Thyroid gland (tissue), 4 donors: ENCODE data around the gene GALNT18. TPM values are rescaled to one million over a fixed set of nuclear protein-coding genes. Genes with fewer than 3 reads are reported as not detected.

Experiments used
- DNase-seq, 2 donors: peaks; one replicate each; pipeline ENCODE4 v3.0.0-alpha.2; 2019
- H3K27ac ChIP-seq, 3 donors: fragments of 200-600 bp; sonication (generic); 1 replicate in 2 of 3; 2 replicates in 1 of 3; pipeline ENCODE4 v1.5.1; 2016 to 2019; ENCODE audit warnings: mild to moderate bottlenecking in 1 of 3, moderate library complexity in 1 of 3
- H3K27me3 ChIP-seq: fragments of 200-600 bp; sonication (generic); one replicate; pipeline ENCODE4 v1.5.1; 2019
- H3K36me3 ChIP-seq, 2 donors: fragments of 200-600 bp; sonication (generic); one replicate each; pipeline ENCODE4 v1.5.1; 2016 to 2019
- H3K4me1 ChIP-seq, 2 donors: fragments of 200-600 bp; sonication (generic); one replicate each; pipeline ENCODE4 v1.5.1; 2017 to 2019
- H3K4me3 ChIP-seq, 3 donors: fragments of 200-600 bp; sonication (generic); replicated peaks in 1 of 3; 1 replicate in 2 of 3; 2 replicates in 1 of 3; pipeline ENCODE4 v1.5.1; 2016; ENCODE audit warnings: mild to moderate bottlenecking in 1 of 3
- H3K9me3 ChIP-seq: fragments of 200-600 bp; sonication (generic); one replicate; pipeline ENCODE4 v1.5.1; 2017
- POLR2A ChIP-seq, 2 donors: fragments of 450-650 bp; IDR thresholded peaks; one replicate each; pipeline ENCODE4 v1.6.1; 2017; ENCODE audit warnings: antibody characterized with exemption in 2 of 2, mild to moderate bottlenecking in 2 of 2, moderate library complexity in 1 of 2
- WGBS, 2 donors: methylation state at CpG; one replicate each; pipeline ENCODE4 v1.1.5; 2017; 5-methylcytosine and 5-hydroxymethylcytosine counted together
- intact Hi-C: fragments of 100-400 bp; cut with DNase I; formaldehyde crosslinking; loops from one replicate; pipeline ENCODE4 v1.15.1; 2023
- total RNA-seq, 4 donors: library from RNA; depleted of rRNA; stranded (reverse); fragments of >200 nt; gene quantifications; one replicate each; pipeline ENCODE4 v1.2.3, GENCODE V29; 2016
- TF ChIP-seq, protein P1 (sequence below), 6 experiments: fragments of 200-600 bp in 3 of 6; fragments of 450-650 bp in 3 of 6; sonication (generic) in 3 of 6; IDR thresholded peaks; one replicate each; pipeline ENCODE4 v1.5.1; 2016 to 2019; ENCODE audit warnings: antibody characterized with exemption in 6 of 6, mild to moderate bottlenecking in 2 of 6, inconsistent platforms in 1 of 6, moderate library complexity in 1 of 6

GALNT18 gene
- total RNA-seq, 4 donors from 2014 or later, result 60.7 to 93.8 (median 87.5) TPM

DNA sequence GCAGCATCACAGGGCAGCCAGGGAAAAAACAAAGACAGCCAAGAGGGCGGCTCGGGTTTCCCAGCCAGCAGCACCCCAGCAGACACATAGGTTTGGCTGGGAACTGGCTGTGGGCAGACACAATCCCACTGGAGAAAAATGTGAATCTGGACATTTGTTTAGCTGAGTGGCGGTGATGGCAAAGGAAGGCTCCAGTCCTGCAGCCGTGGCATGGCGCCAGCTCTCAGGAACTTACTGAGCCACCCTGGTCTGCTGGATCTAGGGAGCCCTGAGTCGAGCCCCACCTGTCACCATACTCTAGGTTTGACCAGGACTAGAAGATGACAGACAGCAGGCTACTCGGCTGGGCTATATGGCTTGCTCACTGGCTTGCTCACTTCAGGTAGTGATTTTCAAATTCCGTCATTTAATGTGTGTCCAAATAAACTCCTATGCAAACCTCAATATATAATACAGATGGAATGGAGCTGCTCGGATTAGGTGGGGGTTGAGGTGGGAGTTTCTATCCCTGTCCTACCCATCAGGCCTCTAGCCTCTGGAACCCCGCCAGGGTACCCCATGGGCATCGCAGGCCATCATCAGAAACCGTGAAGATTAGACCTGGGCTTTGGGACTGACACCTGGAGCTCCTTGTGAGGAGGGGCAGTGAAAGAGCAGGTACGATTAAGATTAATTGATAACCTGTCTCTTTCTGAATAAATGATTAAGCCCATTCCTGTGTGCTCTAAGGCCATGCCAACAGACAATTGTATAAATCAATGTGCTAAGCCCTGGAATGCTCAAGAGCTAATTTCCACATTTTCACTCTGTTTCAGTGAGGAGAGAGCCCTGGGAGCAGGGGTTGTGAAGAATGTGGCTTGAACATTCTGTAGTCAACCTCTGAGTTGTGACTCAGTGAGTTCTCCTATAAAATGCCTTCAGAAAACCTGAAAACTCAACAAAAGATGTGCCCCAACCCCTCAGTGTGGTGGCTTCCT is 42.5 kb downstream of the GALNT18 start:
- Histone ChIP-seq H3K36me3 (no peaks in the 10 kb centered on the region), H3K27ac (peak overlapping the region in 1 of 3 donors; percentile 1), H3K9me3 (no peaks in the 10 kb centered on the region), H3K4me3 (no peak overlapping the region), H3K27me3 (no peaks in the 10 kb centered on the region), H3K4me1 (peaks cover 15 to 55% of the 10 kb centered on the region in 2 donors)
- 77% methylated on average over 10 to 13 of the region's 13 CpGs for WGBS, 2 donors
- intact Hi-C loops, result no loop called here
- DNase-seq, result peak; percentile 62 to 65
- no peak for TF ChIP-seq POLR2A (IDR thresholded peaks at IDR 0.05)

DNA sequence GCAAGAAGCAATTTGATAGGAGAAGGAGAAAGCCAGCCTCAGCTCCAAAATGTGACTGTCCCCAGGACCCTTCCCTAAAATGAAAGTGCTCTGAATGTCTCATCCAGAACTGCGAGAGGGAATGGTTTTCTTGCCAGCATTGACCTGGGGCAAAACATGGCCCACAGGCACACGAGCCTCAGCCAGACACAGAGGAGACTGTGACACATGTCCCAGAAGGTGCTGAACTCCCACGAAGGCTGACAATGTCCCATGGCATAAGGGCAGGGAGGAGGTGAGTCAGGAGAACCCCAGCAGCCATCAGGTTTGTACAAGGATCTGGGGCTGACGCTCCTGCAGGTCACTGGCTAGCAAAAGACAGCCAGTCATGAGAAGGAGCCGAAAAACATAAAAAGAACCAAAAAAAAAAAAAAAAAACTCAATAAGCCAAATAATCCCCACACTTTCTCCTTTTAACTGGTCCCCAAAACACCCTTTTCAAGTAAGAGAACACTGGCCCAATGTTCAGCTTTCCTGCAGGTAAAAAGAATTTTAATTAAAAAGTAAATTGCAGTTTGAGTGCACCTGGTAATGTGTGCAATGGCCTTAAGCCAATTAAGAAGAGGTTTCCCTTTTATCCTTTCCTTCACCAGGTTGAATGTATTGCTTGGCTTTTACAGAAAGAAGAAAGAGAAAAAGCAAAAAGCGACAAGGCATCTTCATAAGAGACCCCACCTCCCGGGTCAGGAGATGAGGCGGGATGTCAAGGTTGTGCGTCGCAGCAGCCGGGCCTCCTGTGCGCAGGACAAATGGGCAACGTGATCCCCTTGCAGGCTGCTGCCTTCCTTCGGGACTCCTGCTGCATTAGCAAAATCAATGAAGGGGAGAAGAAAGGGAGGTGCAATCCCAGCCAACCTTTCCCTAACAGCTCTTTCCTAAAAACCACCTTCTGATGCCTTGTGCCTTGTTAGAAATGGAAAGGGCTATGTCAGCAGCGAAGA is 43.6 kb downstream of the GALNT18 start:
- no peaks in the 10 kb centered on the region for H3K36me3 ChIP-seq
- no peak overlapping the region for H3K4me3 ChIP-seq
- H3K4me1 ChIP-seq, result peaks cover 15 to 46% of the 10 kb centered on the region in 2 donors
- intact Hi-C loops, result no loop called here
- TF ChIP-seq, protein P1, sequence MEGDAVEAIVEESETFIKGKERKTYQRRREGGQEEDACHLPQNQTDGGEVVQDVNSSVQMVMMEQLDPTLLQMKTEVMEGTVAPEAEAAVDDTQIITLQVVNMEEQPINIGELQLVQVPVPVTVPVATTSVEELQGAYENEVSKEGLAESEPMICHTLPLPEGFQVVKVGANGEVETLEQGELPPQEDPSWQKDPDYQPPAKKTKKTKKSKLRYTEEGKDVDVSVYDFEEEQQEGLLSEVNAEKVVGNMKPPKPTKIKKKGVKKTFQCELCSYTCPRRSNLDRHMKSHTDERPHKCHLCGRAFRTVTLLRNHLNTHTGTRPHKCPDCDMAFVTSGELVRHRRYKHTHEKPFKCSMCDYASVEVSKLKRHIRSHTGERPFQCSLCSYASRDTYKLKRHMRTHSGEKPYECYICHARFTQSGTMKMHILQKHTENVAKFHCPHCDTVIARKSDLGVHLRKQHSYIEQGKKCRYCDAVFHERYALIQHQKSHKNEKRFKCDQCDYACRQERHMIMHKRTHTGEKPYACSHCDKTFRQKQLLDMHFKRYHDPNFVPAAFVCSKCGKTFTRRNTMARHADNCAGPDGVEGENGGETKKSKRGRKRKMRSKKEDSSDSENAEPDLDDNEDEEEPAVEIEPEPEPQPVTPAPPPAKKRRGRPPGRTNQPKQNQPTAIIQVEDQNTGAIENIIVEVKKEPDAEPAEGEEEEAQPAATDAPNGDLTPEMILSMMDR (IDR thresholded peaks at IDR 0.05), result no peak
- no peak for TF ChIP-seq POLR2A (IDR thresholded peaks at IDR 0.05)
- peak overlapping the region in 1 of 3 donors; percentile 33 for H3K27ac ChIP-seq
- WGBS, 2 donors, result 79 to 80% methylated on average over 15 of the region's 15 CpGs
- H3K27me3 ChIP-seq, result no peaks in the 10 kb centered on the region
- no peak for DNase-seq
- no peaks in the 10 kb centered on the region for H3K9me3 ChIP-seq

DNA sequence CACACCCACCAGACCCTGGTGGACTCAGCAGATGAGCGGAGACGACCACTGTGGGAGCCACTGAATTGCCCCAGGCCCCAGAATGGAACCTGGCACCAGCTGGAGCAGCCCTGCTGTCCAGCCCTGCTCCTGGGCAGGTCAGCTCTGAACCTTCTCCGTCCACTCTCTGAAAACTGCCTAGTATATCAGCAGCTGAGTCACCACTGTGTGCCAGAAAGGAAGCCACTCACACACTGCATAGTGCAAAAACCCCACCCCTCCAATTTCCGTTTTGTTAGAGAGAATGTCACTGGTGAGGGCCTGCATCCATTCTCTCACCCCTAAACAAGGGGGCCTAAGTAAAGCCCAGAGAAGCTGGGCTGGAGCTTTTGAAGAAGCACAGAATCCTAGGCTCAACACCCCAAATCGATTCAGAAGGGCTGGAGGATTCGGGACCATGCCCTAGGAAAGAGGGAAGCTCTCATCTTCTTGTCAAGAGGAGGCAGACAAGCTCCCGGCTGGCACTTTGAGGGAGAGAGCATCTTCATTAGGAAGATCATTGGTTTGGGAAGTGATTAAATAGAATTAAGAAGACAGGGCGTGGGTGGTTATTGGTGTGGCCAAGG is 44.5 kb downstream of the GALNT18 start:
- no peak for TF ChIP-seq POLR2A (IDR thresholded peaks at IDR 0.05)
- TF ChIP-seq, protein P1 (IDR thresholded peaks at IDR 0.05), result no peak
- no peak overlapping the region for H3K4me3 ChIP-seq
- no peaks in the 10 kb centered on the region for H3K36me3 ChIP-seq
- DNase-seq, result no peak
- no peaks in the 10 kb centered on the region for H3K27me3 ChIP-seq
- WGBS, 2 donors, result 66 to 85% methylated on average over 8 of the region's 8 CpGs
- H3K27ac ChIP-seq, result peak overlapping the region in 1 of 3 donors; percentile 33
- H3K4me1 ChIP-seq, result peaks cover 15 to 41% of the 10 kb centered on the region in 2 donors
- H3K9me3 ChIP-seq, result no peaks in the 10 kb centered on the region
- intact Hi-C loops, result no loop called here

DNA sequence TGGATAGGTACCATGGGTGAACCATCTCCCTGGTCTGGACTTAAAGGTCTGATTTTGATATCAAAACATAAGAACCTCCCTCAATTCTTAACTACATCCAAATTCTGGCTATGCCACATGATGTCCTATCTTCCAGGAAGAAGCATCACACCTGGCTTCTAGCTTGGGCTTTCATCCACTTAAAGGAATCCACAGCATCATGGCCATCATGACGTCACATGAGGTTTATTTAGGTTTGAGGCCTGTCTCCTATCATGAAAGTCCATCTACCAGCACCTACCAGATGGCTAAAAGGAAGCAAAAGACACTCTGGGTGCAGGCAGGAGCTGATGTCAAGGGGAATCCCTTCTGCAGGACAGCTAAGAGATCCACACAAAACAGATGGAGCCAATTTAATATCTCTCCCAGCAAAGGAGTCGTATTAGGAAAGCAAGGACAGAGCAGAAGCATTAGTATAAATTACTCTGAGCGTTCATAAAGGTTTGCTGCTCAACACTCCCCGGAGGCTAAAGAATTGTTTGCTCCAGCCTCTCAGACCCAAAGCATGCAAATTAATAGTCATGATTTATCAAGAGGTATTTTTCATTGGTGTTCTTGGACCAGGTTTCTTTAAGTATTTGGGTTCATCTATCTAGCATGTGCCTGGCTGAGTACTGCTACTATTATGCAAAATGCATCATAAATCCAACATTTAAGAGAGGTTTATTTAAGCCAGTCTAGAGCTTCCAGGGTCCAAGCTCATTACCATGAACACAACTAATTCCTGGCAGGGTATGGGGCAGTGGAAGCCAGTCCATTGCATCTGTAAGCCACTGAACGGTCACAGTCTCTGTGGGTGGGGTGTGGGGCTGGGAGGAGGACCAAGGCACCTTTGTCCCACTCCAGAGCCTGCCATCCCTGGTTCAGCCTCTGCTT is 47.2 kb downstream of the GALNT18 start:
- intact Hi-C loops, result no loop called here
- H3K36me3 ChIP-seq, result no peaks in the 10 kb centered on the region
- 89 to 90% methylated on average over 5 of the region's 5 CpGs for WGBS, 2 donors
- no peaks in the 10 kb centered on the region for H3K9me3 ChIP-seq
- peaks cover 19 to 39% of the 10 kb centered on the region in 2 donors for H3K4me1 ChIP-seq
- no peak overlapping the region for H3K27ac ChIP-seq
- DNase-seq, result no peak
- H3K27me3 ChIP-seq, result no peaks in the 10 kb centered on the region
- TF ChIP-seq POLR2A (IDR thresholded peaks at IDR 0.05), result no peak
- TF ChIP-seq, protein P1 (IDR thresholded peaks at IDR 0.05), result no peak
- H3K4me3 ChIP-seq, result no peak overlapping the region
